IPS DF 4.7 (cell line): Measurements from ENCODE around the gene LRRK1.
"Not testable (repeated sequence)": the region's sequence is repeated elsewhere in the genome, so short reads cannot be mapped to it uniquely, and the experiment has no call there.

ENCODE experiments used
- DNase-seq: peaks from one replicate; pipeline ENCODE4 v3.0.0-alpha.2; 2013; ENCODE audit warnings: low spot score; ENCODE audit errors: extremely low read depth

Gene LRRK1

DNA sequence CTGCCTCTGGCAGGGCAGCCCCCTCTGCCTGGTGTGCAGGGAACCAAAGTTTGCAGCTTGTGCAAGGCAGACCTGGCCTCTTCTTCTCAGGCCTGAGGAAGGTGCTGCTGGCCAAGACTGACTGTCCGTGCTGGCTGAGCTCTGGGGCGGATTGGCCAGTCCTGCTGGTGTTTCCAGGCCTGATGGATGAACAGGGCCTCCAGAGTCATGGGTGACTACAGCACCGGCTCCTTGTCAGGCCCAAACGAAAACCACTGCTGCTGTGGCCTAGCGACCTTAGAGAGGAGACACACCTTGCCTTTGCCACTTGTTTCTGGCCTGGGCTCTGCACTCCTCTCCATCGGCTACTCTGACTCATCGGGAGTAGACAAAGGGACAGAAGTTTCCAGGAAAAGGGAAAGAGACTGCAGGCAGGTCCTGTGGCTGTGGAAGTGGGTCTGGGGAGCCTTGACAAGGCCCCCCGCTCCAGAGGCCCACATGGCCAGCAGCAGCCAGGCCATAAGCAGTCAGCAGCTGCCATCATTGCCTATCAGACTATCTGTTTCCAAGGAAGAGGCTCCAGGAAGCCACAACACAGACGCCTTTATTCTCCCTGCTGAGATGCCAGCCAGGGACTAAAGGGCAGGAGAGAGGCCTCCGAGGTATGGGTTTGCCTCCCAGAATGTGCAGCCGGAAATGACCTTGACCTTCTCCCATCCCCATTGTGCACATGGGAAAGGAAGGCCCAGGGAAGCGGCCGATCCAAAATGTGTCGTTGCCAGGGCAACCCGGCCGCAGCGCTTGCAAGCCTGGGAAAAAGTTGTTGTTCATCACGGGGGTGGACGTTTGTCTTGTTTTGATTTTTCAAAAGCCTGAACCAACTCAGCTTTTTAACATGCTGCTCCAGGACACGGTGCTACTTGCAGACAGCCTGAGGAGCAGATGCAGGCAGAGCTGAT, 172.2 kb downstream of the LRRK1 start:
- DNase-seq, result no peak

DNA sequence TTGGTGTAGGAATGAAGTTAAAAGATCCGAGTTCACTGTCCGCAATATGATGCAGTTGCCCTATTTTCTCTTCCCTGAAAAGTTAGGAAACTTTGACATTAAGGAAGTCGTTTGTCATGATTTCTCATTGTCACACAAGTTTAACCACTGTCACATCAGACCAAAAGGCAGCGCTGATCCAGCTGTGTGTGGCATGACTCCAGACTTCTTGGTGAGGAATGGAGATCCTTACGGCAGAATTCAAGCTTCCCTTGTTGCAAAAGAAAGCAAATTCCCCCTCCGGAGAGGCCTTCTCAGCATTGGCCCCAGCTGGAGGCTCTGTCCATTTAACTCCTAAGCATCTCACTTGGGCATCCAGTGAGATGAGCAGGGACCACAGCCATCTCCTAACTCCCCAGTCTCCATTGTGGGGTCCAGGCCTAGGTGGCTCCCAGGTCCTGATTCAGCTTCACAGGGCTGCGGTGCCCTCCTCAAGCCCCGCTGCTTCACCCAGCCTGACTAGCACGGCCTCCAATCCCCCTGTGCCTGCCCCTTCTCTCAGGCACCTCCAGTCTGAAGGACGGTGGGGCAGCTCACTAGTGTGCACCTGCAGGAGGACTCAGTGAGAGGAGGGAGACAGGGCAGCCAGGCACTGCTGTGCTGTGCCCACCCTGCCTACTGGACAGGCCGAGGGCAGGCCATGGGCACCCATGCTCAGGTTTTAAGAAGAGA, 173.2 kb downstream of the LRRK1 start:
- DNase-seq, result no peak

DNA sequence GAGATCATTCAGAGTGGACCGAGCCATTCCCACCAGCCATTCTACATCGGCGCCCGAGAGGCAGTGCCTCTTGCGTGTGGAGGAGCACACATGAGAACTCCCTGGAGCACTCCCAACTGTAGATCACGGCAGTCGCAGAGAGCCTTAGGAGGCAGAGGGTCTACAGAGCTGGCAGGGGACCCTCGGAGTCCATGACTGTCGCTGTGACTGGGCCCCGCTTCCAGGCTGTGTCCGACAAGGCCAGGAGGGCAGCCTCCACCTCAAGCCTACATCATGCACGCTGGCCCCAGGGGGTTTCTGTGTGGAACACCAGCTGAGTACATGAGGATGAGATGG, 173.7 kb downstream of the LRRK1 start:
- DNase-seq, result no peak

DNA sequence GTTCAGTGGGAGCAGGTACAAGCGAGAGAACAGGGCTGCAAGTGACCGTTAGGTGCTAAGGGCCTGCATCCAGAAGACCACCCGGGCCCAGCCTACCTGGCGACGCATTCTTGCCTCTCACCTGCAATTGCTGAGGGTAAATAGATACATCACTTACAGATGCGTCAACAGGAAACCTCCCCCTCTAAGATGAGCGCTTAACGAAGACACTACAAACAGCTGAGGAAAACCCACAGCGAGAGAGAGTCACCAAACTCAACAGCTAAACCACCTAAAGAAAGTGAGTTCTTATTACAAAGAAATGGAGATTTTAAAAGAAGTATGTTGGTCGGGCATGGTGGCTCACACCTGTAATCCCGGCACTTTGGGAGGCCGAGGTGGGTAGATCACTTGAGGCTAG, 174.8 kb downstream of the LRRK1 start:
- DNase-seq, result no peak

DNA sequence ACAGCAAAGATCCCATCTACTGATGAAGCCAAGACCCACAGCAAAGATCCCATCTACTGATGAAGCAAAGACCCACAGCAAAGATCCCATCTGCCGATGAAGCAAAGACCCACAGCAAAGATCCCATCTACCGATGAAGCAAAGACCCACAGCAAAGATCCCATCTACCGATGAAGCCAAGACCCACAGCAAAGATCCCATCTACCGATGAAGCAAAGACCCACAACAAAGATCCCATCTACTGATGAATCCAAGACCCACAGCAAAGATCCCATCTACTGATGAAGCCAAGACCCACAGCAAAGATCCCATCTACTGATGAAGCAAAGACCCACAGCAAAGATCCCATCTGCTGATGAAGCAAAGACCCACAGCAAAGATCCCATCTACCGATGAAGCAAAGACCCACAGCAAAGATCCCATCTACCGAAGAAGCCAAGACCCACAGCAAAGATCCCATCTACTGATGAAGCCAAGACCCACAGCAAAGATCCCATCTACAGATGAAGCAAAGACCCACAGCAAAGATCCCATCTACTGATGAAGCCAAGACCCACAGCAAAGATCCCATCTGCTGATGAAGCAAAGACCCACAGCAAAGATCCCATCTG, 176.7 kb downstream of the LRRK1 start:
- DNase-seq, result not testable (repeated sequence)

DNA sequence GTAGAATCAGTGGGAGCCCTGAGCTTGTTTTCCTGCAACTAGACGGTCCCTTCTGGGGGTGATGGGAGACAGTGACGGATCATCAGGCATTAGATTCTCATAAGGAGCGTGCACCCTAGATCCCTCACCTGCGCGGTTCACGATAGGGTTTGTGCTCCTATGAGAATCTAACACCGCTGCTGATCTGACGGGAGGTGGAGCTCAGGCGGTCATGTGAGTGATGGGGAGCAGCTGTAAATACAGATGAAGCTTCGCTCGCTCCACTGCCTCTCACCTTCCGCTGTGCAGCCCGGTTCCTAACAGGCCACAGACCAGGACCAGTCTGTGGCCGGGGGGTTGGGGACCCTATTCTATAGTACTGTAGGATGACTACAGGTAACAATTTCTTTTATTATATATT, 178.0 kb downstream of the LRRK1 start:
- no peak for DNase-seq

DNA sequence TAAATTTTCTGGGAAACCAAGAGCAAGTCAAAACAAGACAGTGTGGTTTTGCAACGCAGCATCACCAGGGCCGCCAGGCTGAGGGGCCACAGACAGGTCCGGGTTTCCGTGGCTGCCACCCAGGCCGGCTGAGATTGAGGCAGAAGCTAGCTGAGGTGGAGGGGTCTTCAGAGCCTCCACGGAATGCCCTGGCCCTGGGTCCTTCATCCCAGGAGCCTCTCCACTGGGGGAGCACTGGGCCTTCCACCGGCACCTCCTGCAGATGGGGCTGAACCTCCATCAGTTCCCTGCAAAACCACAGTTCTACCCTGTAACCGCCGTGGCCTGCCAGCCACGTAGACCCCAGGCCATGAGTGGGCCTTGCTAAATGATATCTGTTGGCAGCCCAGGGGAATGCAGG, 180.0 kb downstream of the LRRK1 start:
- no peak for DNase-seq

DNA sequence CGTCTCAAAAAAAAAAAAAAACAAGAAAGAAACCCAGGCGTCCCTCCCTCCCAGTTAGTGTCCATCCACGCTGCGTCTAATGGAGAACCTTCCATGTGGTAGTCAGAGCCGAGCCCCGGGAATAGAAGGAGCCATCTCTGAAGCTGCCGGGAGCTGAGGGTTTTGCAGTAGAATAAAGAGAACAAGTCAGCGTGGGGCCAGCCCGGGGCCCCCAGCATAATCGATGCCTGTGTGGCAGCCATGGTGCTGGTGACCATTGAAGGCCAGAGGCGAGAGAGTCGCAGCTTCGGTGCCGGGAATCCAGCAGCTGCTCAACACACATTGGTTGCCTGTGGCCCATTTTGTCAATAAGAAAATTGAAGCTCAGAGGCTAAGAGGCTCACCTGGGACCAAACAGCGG, 181.0 kb downstream of the LRRK1 start:
- DNase-seq, result no peak

DNA sequence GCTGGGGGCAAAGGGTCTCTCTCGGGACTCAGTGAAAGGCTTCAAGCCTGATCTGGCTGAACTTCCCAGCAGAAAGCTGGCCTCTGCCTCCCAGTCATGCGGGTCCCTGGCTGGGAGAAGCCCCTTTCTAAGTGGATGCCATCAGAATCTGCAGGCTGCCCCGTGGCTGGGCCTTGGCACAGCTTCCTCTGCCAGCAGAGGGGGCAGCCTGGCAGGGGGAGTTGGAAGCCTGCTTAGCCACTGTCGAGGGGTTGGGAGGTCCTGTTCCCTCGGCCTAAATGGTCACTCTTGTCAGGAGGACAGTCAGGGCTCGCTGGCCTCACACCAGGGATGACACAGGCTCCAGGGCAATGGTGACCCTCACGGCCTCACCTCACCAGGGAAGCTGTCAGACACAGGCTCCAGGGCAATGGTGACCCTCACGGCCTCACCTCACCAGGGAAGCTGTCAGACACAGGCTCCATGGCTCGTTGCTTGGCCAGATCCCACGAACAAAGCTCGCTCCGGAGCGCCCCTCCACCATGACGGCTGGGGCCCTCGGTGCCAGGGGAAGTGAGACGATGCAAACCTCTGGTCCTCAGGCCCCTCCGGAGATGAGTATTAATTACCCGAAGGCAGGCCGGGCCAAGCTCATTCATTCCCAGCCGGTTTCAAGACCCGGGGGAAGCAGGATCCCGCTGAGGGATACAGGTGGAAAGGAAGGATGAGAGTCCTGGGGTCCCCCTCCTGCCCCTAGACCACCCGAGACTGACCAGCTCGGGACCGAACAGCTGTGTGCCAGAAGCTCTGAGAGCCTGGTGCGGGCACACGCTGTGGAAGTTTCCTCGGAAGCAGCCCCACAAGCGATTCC, 181.7 kb downstream of the LRRK1 start:
- DNase-seq, result no peak

DNA sequence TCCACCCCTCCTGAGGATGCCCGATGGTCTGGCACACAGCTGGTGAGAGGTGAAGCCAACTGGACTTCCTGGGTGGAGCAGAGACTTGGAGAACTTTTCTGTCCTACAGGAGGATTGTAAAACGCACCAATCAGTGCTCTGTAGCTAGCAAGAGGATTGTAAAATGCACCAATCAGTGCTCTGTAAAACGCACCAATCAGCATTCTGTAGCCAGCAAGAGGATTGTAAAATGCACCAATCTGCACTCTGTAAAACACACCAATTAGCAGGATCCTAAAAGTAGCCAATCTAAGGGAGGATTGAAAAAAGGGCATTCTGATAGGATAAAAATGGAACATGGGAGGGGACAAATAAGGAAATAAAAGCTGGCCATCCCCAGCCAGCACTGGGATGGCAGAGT, 182.5 kb downstream of the LRRK1 start:
- DNase-seq, result no peak

DNA sequence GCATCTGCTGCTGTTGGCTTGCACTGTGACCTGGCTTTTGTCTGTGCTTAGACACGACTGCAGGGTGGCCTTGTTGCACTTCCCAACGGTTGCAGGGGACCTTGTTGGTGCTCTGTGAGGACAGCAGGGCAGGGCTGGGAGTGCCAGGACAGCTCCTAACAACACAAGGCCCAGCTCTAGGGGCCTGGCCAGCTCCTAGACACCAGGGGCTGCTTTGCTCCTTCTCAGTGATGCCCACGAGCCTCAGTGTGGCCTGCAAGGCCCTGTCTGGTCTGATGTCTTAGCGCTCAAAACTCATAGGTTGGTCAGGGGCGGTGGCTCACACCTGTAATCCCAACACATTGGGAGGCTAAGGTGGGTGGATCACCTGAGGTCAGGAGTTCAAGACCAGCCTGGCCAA, 183.6 kb downstream of the LRRK1 start:
- no peak for DNase-seq

DNA sequence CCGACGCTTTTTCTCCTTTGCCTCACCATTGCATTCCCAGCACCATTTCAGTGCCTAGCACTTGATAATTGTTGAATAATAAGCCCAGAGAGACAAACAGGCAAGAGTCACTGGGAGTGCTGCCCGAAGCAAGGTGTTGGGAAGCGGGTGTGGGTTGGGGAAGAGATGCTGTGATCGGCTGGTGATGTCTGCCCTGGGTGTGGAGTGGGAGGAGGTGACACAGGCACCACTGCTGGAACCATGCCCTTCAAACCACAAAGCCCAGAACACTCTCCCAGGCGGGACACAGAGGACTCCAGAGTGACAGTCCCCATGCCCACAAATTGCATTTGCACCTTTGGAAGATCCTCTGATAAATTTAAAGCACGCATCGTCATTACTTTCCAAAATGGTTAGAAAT, 184.4 kb downstream of the LRRK1 start:
- no peak for DNase-seq

DNA sequence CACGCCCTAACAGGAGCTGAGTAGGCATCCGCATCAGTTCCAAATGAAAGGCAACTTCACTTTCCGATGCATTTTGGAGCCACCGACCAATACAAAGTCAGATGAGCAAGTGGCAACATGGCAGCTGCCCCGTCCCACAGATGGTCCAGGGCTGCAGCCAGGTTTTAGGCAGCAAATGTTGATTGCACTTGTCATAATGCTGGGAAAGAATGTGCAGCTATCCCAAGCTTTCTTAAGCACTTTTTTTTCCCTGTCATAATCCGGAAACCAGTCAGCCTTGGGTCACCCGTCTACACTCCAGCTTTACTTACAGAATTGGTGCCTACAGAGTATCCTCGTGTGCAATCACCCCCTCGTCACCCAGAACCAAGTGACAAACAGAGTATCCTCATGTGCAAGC, 185.0 kb downstream of the LRRK1 start:
- no peak for DNase-seq

DNA sequence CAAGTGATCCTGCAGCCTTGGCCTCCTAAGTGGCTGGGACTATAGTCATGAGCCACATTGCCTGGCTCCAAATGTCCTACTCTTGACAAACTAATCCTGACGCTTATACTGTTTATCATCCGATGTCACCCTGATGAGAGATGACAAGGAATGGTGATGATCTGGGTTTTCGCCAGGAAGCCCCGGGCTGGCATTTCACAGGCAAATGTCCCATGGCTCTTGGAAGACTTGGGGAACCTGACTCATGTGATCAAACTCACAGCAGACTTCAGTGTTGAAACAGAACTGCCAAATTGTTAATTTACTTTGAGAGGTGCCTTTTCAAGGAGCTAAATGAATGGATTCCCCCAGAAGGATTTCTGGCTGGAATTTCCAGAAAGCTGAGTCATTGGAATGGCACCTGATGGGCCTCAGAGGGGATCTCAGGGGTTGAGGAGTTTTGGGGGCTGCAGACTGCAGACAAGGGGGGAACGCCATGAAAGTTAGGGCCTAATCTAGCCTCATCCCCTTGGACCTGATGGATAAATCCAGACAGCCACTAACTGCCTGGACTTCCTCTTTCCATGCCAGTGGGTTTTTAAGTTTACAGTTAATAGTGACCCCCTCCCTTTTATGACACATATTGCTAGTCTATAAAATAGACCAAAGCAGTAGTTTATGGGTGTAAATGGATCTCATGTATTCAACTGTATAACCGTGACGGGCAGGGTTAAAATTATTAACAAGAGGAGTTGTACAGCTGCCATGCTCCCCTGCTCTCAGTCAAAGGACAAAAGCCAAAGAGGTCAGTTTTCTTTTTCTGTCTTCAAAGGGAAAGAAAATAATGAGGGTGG, 186.1 kb downstream of the LRRK1 start:
- no peak for DNase-seq

DNA sequence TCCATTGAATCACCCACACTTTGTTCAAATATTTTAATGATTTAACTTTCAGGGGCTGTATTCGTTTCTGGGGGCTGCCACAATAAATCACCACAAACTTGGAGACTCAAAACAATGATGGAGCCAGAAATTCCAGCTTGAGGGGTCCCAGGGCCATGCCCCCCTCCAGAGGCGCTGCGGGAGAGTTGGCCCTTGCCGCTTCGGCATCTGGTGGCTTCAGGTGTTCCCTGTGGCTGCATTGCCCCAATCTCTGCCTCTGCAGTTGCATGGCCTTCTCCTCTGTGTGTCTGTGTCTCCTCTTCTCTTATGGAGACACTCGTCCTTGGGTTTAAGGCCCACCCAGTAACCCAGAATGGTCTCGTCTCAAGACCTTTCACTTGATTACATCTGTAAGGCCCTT, 187.9 kb downstream of the LRRK1 start:
- no peak for DNase-seq

DNA sequence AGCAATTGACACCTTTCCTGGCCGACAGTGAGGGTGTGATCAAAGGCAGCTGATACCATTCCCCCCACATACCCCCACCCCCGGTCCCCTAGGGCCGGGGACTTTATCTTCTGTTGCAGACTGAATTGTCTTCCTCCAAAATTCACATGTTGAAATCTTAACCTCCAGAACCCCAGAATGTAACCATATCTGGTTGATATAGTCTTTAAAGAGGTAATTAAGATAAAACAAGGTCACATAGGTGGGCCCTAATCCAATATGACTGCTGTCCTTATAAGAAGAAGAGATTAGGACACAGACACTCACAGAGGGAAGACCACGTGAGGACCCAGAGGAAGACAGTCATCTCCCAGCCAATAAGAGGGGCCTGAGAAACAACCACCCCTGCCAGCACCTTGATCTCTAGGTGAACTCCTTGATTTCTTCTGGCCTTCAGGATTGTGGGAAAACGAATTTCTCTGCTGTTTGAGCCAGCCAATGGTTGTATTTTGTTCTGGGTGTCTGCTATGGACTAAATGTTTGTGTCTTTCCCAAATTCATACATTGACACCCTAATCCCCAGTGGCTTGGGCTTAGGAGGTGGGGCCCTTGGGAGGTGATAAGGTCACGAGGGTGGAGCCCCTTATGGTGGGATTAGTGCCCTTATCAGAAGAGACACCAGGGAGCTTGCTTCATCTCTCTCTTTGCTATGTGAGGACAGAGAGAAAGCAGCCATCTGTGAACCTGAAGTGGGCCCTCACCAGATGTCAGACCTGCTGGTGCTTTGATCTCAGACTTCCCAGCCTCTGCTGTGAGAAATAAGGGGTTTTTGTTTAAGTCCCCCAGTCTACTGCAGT, 188.7 kb downstream of the LRRK1 start:
- no peak for DNase-seq

DNA sequence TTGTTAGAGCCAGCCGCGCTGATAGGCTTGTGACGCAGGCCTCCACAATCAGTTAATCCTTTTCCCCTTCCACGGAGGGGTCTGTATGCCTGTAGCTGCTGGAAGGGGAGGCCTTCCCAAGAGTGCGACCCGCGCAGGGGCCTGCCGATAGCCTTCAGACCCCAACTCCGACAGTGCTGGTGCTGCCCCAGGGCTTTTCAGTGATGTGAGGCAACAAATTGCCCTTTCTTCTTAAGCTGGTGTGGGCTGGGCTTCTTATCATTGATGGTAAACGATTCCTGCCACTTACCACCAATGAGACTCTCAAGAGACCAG, 189.3 kb downstream of the LRRK1 start:
- no peak for DNase-seq

DNA sequence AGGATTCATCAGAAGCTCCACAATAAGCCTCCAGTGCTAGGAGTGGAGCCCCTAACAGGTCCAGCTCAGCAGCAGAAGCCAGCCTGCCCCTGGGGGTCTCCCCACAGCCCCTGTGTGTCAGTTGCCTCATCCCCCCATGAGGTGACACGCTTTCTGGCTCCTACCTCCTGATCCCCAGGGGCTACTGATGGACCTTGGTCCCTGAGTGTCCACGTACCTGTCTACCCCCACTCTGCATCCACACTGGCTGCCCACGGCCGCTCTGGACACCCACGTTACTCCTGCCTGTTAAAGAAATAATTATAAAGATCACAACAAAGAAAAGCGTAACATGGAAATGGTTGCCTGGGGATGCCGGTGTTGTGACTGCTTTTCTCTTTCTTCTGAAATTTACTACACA, 189.6 kb downstream of the LRRK1 start:
- no peak for DNase-seq

DNA sequence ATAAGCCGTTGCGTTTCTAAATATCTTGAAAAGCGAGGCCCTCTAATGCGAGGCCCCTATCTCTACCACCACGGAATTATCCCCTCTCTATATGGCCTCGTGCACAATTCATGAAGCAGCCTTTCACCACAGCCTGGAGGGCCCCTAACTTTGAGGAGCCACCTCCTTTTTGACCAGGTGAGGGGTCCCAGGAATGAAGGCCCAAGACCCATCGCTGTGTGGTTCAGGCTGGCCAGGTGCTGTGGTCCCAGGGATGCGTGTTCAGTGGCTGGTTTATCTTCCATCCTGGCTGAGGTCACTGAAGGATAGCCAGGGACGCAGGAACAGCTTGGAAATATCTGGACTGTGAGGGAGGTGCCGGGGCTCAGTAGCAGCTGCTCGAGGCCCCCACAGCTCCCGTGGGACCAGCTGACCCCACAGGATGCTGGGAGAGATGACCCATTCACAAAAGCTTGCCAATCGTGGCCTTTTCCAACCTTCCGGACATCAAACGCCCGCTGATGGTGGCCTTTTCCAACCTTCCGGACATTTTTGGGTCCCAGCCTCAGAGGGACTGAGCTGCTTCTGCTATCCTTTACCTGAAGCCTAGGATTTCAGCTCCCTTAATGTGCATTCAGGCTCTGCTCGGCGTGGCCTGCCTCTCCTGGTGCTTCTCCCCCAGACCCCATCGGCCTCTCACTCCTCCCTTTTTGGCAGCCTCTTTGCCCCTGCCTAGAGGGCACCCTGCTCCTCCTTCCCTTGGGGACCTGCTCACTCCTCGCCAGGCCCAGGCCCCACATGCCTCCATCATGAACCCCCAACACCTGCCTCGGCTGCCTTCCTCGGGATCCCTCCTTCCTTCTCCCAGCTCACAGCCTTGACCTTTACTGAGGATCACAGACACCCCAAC, 191.8 kb downstream of the LRRK1 start:
- no peak for DNase-seq
